ENCODE measurements around the gene HP.
A peak's percentile ranks its signal among the peaks of the same experiment; 100 is the strongest.

The HP gene

GRCh38 chr16:72092832-72093447 is 38.6 kb downstream of the HP start:
- peaks cover 42% of the 10 kb centered on the region for H3K4me1 Mint-ChIP-seq (ENCODE audit: low read depth)
- peaks cover 49% of the 10 kb centered on the region for H3K36me3 Mint-ChIP-seq (ENCODE audit: low read depth)
- H3K27me3 Mint-ChIP-seq = no peaks in the 10 kb centered on the region
- H3K27ac Mint-ChIP-seq = peak overlapping the region; percentile 91
- peak overlapping the region; percentile 96 for H3K4me3 Mint-ChIP-seq
- H3K9me3 Mint-ChIP-seq = no peaks in the 10 kb centered on the region

GRCh38 chr16:72093448-72094265 is 39.4 kb downstream of the HP start, which contains the start of the genes DHX38 and TXNL4B:
TSS of gene DHX38 (plus strand) at chr16:72093847. CDS start at chr16:72096158, 2,311 bp downstream.
TSS of gene TXNL4B (minus strand) at chr16:72093620. CDS start at chr16:72090749, 2,871 bp downstream.
- Mint-ChIP-seq H3K27ac (peak within 1 kb of the TSS; percentile 91), H3K4me3 (peak within 1 kb of the TSS; percentile 96), H3K9me3 (no peaks in the 10 kb centered on the region), H3K4me1 (ENCODE audit: low read depth) (peaks cover 42% of the 10 kb centered on the region), H3K27me3 (no peaks in the 10 kb centered on the region), H3K36me3 (ENCODE audit: low read depth) (peaks cover 48% of the 10 kb centered on the region)

GRCh38 chr16:72094266-72094610 is 39.9 kb downstream of the HP start:
- H3K27me3 Mint-ChIP-seq = no peaks in the 10 kb centered on the region
- peak overlapping the region; percentile 96 for H3K4me3 Mint-ChIP-seq
- peak overlapping the region; percentile 91 for H3K27ac Mint-ChIP-seq
- peaks cover 48% of the 10 kb centered on the region for H3K36me3 Mint-ChIP-seq (ENCODE audit: low read depth)
- H3K4me1 Mint-ChIP-seq (ENCODE audit: low read depth) = peaks cover 42% of the 10 kb centered on the region
- no peaks in the 10 kb centered on the region for H3K9me3 Mint-ChIP-seq

GRCh38 chr16:72098936-72099335 is 44.6 kb downstream of the HP start:
- Mint-ChIP-seq H3K4me1 (ENCODE audit: low read depth) (peaks cover 14% of the 10 kb centered on the region), H3K27ac (no peak overlapping the region), H3K36me3 (ENCODE audit: low read depth) (peaks cover 75% of the 10 kb centered on the region), H3K9me3 (no peaks in the 10 kb centered on the region), H3K27me3 (no peaks in the 10 kb centered on the region), H3K4me3 (no peak overlapping the region)

GRCh38 chr16:72099377-72099818 is 45.1 kb downstream of the HP start:
- H3K9me3 Mint-ChIP-seq = no peaks in the 10 kb centered on the region
- H3K4me1 Mint-ChIP-seq (ENCODE audit: low read depth) = peaks cover 14% of the 10 kb centered on the region
- H3K27ac Mint-ChIP-seq = no peak overlapping the region
- peaks cover 80% of the 10 kb centered on the region for H3K36me3 Mint-ChIP-seq (ENCODE audit: low read depth)
- no peak overlapping the region for H3K4me3 Mint-ChIP-seq
- no peaks in the 10 kb centered on the region for H3K27me3 Mint-ChIP-seq

GRCh38 chr16:72101195-72101594 is 46.9 kb downstream of the HP start:
- Mint-ChIP-seq H3K4me3 (no peak overlapping the region), H3K36me3 (ENCODE audit: low read depth) (peaks cover 86% of the 10 kb centered on the region), H3K4me1 (ENCODE audit: low read depth) (no peaks in the 10 kb centered on the region), H3K9me3 (no peaks in the 10 kb centered on the region), H3K27me3 (no peaks in the 10 kb centered on the region), H3K27ac (no peak overlapping the region)

GRCh38 chr16:72104905-72105304 is 50.6 kb downstream of the HP start:
- Mint-ChIP-seq H3K27me3 (no peaks in the 10 kb centered on the region), H3K9me3 (no peaks in the 10 kb centered on the region), H3K4me1 (ENCODE audit: low read depth) (no peaks in the 10 kb centered on the region), H3K27ac (no peak overlapping the region), H3K36me3 (ENCODE audit: low read depth) (peaks cover 87% of the 10 kb centered on the region), H3K4me3 (no peak overlapping the region)

GRCh38 chr16:72105978-72106377 is 51.7 kb downstream of the HP start:
- Mint-ChIP-seq H3K4me1 (ENCODE audit: low read depth) (no peaks in the 10 kb centered on the region), H3K27ac (no peak overlapping the region)

GRCh38 chr16:72107371-72107770 is 53.1 kb downstream of the HP start:
- Mint-ChIP-seq H3K4me3 (no peak overlapping the region), H3K36me3 (ENCODE audit: low read depth) (peaks cover 83% of the 10 kb centered on the region)

More at GRCh38 chr16:72105978-72106377, 51.7 kb downstream of the HP start:
- Mint-ChIP-seq H3K4me3 (no peak overlapping the region), H3K27me3 (no peaks in the 10 kb centered on the region), H3K9me3 (no peaks in the 10 kb centered on the region), H3K36me3 (ENCODE audit: low read depth) (peaks cover 90% of the 10 kb centered on the region)

GRCh38 chr16:72108353-72109102 is 54.2 kb downstream of the HP start:
- no peak overlapping the region for H3K27ac Mint-ChIP-seq
- H3K4me3 Mint-ChIP-seq = no peak overlapping the region
- H3K4me1 Mint-ChIP-seq (ENCODE audit: low read depth) = no peaks in the 10 kb centered on the region
- no peaks in the 10 kb centered on the region for H3K27me3 Mint-ChIP-seq
- H3K9me3 Mint-ChIP-seq = no peaks in the 10 kb centered on the region
- peaks cover 76% of the 10 kb centered on the region for H3K36me3 Mint-ChIP-seq (ENCODE audit: low read depth)

More at GRCh38 chr16:72107371-72107770, 53.1 kb downstream of the HP start:
- H3K9me3 Mint-ChIP-seq = no peaks in the 10 kb centered on the region
- no peaks in the 10 kb centered on the region for H3K27me3 Mint-ChIP-seq
- H3K4me1 Mint-ChIP-seq (ENCODE audit: low read depth) = no peaks in the 10 kb centered on the region
- H3K27ac Mint-ChIP-seq = no peak overlapping the region

GRCh38 chr16:72109300-72109699 is 55.0 kb downstream of the HP start:
- H3K4me3 Mint-ChIP-seq = no peak overlapping the region
- H3K27ac Mint-ChIP-seq = no peak overlapping the region
- no peaks in the 10 kb centered on the region for H3K9me3 Mint-ChIP-seq
- no peaks in the 10 kb centered on the region for H3K27me3 Mint-ChIP-seq
- peaks cover 74% of the 10 kb centered on the region for H3K36me3 Mint-ChIP-seq (ENCODE audit: low read depth)
- no peaks in the 10 kb centered on the region for H3K4me1 Mint-ChIP-seq (ENCODE audit: low read depth)

GRCh38 chr16:72109966-72110530 is 55.7 kb downstream of the HP start:
- Mint-ChIP-seq H3K4me1 (ENCODE audit: low read depth) (no peaks in the 10 kb centered on the region), H3K4me3 (no peak overlapping the region), H3K36me3 (ENCODE audit: low read depth) (peaks cover 75% of the 10 kb centered on the region), H3K9me3 (no peaks in the 10 kb centered on the region), H3K27me3 (no peaks in the 10 kb centered on the region), H3K27ac (no peak overlapping the region)

Data from stimulated activated naive CD8-positive, alpha-beta T cell treated with anti-CD3 and anti-CD28 coated beads, Interleukin-15, Interleukin-2, amounts not matched to agents 100 ng/mL and 50 ng/mL, for 24 hours (primary cell).